PC-3 (cell line): ENCODE results near the gene ANKS6. TPM values are rescaled to one million over a fixed set of nuclear protein-coding genes. Genes with fewer than 3 reads are reported as not detected.
A peak's percentile ranks its signal among the peaks of the same experiment; 100 is the strongest.

Experiments
- ATAC-seq: fragments of 200-7000 bp; cut with Tn5 transposase; 2 replicates; pipeline ENCODE4 v1.9.1; 2020; ENCODE audit warnings: mild to moderate bottlenecking, moderate library complexity
- BruUV-seq: library from RNA; stranded (reverse); fragments of 400-500 nt; replicated peaks from 2 replicates; lab custom pipeline; 2021; lab: Mats Ljungman, UMichigan
- CTCF ChIA-PET: fragments of 300-600 bp; sonication (Branson Sonifier 250); formaldehyde crosslinking; loops from one replicate; lab custom pipeline; 2022; ENCODE audit warnings: antibody characterized with exemption; lab: Charles Lee
- POLR2A ChIA-PET: fragments of 300-600 bp; sonication (Branson Sonifier 250); formaldehyde crosslinking; loops from one replicate; lab custom pipeline; 2022; ENCODE audit warnings: antibody characterized with exemption; ENCODE audit not compliant: unreplicated experiment; lab: Charles Lee
- DNase-seq: peaks from one replicate; pipeline ENCODE4 v3.0.0-alpha.2; 2015
- H2AFZ ChIP-seq: fragments of 300-600 bp; sonication (generic); 2 replicates; pipeline ENCODE4 v1.6.0; 2016; ENCODE audit warnings: antibody characterized with exemption, low read length
- H3F3A ChIP-seq: fragments of 300-600 bp; sonication (generic); one replicate; pipeline ENCODE4 v1.6.0; 2017; ENCODE audit warnings: antibody characterized with exemption, low read length, control low read depth, mild to moderate bottlenecking; ENCODE audit not compliant: unreplicated experiment
- H3K27ac ChIP-seq: fragments of 300-600 bp; sonication (generic); 2 replicates; pipeline ENCODE4 v1.5.1; 2016; ENCODE audit warnings: mild to moderate bottlenecking, low read length
- H3K27me3 ChIP-seq: fragments of 300-600 bp; sonication (generic); 2 replicates; pipeline ENCODE4 v1.6.1; 2016; ENCODE audit warnings: low read length, mixed read lengths
- H3K36me3 ChIP-seq: fragments of 300-600 bp; sonication (generic); 2 replicates; pipeline ENCODE4 v1.6.1; 2016; ENCODE audit warnings: low read depth, mixed run types, low read length, mixed read lengths
- H3K4me1 ChIP-seq: fragments of 300-600 bp; sonication (generic); 2 replicates; pipeline ENCODE4 v1.5.1; 2016; ENCODE audit warnings: low read length; ENCODE audit not compliant: insufficient read depth
- H3K4me2 ChIP-seq: fragments of 300-600 bp; sonication (generic); 2 replicates; pipeline ENCODE4 v1.6.0; 2016; ENCODE audit warnings: low read length
- H3K4me3 ChIP-seq: fragments of 300-600 bp; sonication (generic); 2 replicates; pipeline ENCODE4 v1.5.1; 2016; ENCODE audit warnings: mild to moderate bottlenecking, low read length, mixed read lengths
- H3K79me2 ChIP-seq: fragments of 300-600 bp; sonication (generic); 2 replicates; pipeline ENCODE4 v1.6.1; 2017; ENCODE audit warnings: low read length, mixed read lengths
- H3K9ac ChIP-seq: fragments of 300-600 bp; sonication (generic); 2 replicates; pipeline ENCODE4 v1.6.0; 2016; ENCODE audit warnings: mild to moderate bottlenecking, low read length
- H3K9me2 ChIP-seq: fragments of 300-600 bp; sonication (generic); replicated peaks from 2 replicates; pipeline ENCODE4 v1.6.1; 2016; ENCODE audit warnings: mixed run types, low read length, mixed read lengths
- H3K9me3 ChIP-seq: fragments of 300-600 bp; sonication (generic); 2 replicates; pipeline ENCODE4 v1.6.1; 2016; ENCODE audit warnings: low read length, mixed read lengths
- H4K20me1 ChIP-seq: fragments of 300-600 bp; sonication (generic); 2 replicates; pipeline ENCODE4 v1.6.1; 2016; ENCODE audit warnings: low read length, mixed read lengths
- EZH2 ChIP-seq: fragments of 300-600 bp; sonication (generic); IDR thresholded peaks from one replicate; pipeline ENCODE4 v1.6.1; 2017; ENCODE audit warnings: antibody characterized with exemption, mild to moderate bottlenecking, low read length; ENCODE audit not compliant: unreplicated experiment
- EZH2phosphoT487 ChIP-seq: fragments of 300-600 bp; sonication (generic); IDR thresholded peaks from 2 replicates; pipeline ENCODE4 v1.6.1; 2018; ENCODE audit warnings: mild to moderate bottlenecking, antibody characterized with exemption, low read length, borderline replicate concordance
- intact Hi-C: fragments of 100-400 bp; cut with micrococcal nuclease; formaldehyde crosslinking; loops from 2 replicates; pipeline ENCODE4 v1.9.0; 2023
- total RNA-seq: library from RNA; depleted of rRNA; stranded (reverse); fragments of >200 nt; gene quantifications from 2 replicates; pipeline ENCODE4 v1.2.3, GENCODE V29; 2014
- TF ChIP-seq, protein P1 (sequence below): fragments of 300-600 bp; sonication (generic); conservative IDR thresholded peaks from 2 replicates; pipeline ENCODE4 v1.5.1; 2017; ENCODE audit warnings: antibody characterized with exemption, low read depth, mild to moderate bottlenecking, low read length

Gene ANKS6
- total RNA-seq, 1 experiment from 2014 or later: 39.7 TPM

DNA sequence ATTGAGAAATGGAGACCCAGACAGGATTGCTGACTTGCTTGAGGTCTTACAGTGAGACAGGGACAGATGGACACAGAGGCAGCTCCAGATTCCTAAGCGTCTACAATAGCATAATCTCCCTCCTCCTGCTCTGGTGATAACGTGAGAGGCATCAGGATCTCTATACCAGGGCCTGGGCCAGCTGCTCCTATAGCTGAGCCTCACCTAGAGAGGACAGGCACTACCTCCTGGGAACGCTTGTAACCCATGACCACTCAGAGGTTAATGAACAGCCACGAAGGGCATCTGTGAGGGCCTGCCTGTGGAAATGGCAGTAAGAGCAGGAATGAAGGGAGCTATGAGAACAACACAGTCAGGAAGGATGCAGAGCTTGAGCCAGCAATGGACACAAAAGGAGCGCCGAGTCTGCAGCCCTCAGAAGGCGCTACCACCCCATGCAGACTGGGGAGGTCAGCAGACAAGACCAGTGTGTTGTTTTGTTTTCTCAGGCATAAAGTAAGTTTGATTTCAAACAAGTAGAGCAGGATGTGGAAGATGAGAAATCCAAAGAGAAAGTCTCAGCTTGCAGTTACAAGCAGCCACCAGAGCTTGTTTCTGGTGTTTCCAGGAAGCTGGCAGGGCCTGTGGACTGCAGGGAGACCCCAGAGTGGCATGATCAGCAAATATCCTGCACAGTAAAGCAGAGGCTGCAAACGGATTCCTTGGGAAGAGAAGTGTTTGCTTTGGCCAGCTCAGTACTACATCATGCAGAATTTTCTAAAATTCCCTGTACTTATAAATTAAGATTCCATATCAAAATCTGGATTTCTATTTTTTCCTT is 17.4 kb downstream of the ANKS6 start:
- Histone ChIP-seq H3F3A (no peaks in the 10 kb centered on the region), H3K27me3 (no peaks in the 10 kb centered on the region), H3K4me2 (0 out of 2 replicates have a peak overlapping the region, but pooled peaks have one; percentile 14), H3K79me2 (no peaks in the 10 kb centered on the region), H3K4me1 (peaks cover 43% of the 10 kb centered on the region), H3K4me3 (no peak overlapping the region), H3K9me3 (no peaks in the 10 kb centered on the region), H3K36me3 (no peaks in the 10 kb centered on the region), H4K20me1 (no peaks in the 10 kb centered on the region), H2AFZ (no peak overlapping the region), H3K9me2 (no peaks in the 10 kb centered on the region), H3K9ac (peak overlapping the region; percentile 42; the same call in 1 of the 2 replicates), H3K27ac (peak overlapping the region; percentile 80)
- ATAC-seq (peak; percentile 74), DNase-seq (peak; percentile 41)
- CTCF ChIA-PET: interaction anchor here (0.7 kb wide), 1 partner anchor 77 kb away, joined by 4 read pairs; no protein-coding TSS in a partner anchor
- TF ChIP-seq, protein P1, sequence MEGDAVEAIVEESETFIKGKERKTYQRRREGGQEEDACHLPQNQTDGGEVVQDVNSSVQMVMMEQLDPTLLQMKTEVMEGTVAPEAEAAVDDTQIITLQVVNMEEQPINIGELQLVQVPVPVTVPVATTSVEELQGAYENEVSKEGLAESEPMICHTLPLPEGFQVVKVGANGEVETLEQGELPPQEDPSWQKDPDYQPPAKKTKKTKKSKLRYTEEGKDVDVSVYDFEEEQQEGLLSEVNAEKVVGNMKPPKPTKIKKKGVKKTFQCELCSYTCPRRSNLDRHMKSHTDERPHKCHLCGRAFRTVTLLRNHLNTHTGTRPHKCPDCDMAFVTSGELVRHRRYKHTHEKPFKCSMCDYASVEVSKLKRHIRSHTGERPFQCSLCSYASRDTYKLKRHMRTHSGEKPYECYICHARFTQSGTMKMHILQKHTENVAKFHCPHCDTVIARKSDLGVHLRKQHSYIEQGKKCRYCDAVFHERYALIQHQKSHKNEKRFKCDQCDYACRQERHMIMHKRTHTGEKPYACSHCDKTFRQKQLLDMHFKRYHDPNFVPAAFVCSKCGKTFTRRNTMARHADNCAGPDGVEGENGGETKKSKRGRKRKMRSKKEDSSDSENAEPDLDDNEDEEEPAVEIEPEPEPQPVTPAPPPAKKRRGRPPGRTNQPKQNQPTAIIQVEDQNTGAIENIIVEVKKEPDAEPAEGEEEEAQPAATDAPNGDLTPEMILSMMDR: no peak
- TF ChIP-seq EZH2phosphoT487 (no peak), EZH2 (no peak)
- intact Hi-C loops: loop anchor here (10.0 kb wide), 1 partner anchor 224 kb away; no protein-coding TSS in a partner anchor
- POLR2A ChIA-PET: interaction anchor here (0.6 kb wide), 2 partner anchors 41 to 320 kb away, joined by 3 to 5 read pairs; no protein-coding TSS in a partner anchor
- BruUV-seq: no TSS peak

DNA sequence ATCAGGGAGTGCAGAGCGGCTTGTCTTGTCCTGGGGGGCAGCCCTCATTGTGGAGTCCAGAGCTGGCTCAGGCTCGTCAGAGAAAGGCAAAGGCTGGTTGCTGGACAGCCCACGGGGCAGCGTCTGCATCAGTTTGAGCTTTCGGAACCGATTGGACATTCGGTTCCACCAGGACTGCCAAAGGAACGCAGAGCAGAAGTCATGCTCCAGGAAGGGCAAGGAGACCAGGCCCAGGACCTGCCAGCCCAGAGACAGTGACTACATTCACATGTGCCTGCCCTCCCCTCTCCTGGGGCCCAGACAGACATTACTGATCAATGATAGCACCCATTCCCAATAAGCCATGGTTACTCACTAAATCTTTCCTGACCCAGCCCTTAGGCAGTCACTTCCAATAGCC is 18.1 kb downstream of the ANKS6 start:
- Histone ChIP-seq H3K4me3 (no peak overlapping the region), H3F3A (no peaks in the 10 kb centered on the region), H3K27me3 (no peaks in the 10 kb centered on the region), H3K9me2 (no peaks in the 10 kb centered on the region), H3K9me3 (no peaks in the 10 kb centered on the region), H3K79me2 (no peaks in the 10 kb centered on the region), H3K27ac (peak overlapping the region; percentile 80), H3K36me3 (no peaks in the 10 kb centered on the region; the same call in 1 of the 2 replicates), H3K4me2 (0 out of 2 replicates have a peak overlapping the region, but pooled peaks have one; percentile 14), H3K4me1 (peaks cover 43% of the 10 kb centered on the region), H2AFZ (no peak overlapping the region), H4K20me1 (no peaks in the 10 kb centered on the region), H3K9ac (peak overlapping the region; percentile 42; the same call in 1 of the 2 replicates)
- intact Hi-C loops: loop anchor here (10.0 kb wide), 1 partner anchor 223 kb away; no protein-coding TSS in a partner anchor
- ATAC-seq (no peak), DNase-seq (no peak)
- no TSS peak for BruUV-seq
- POLR2A ChIA-PET: no interaction called here
- CTCF ChIA-PET: no interaction called here
- TF ChIP-seq, protein P1: no peak
- no peak for TF ChIP-seq EZH2
- no peak for TF ChIP-seq EZH2phosphoT487
